WTC11 (cell line): ENCODE measurements around the gene ADPGK. TPM values are rescaled to one million over a fixed set of nuclear protein-coding genes. Genes with fewer than 3 reads are reported as not detected.

Experiments
- ATAC-seq: fragments of 200-7000 bp; cut with Tn5 transposase; 2 replicates; pipeline ENCODE4 v1.10.0; 2021; ENCODE audit warnings: mild to moderate bottlenecking, moderate library complexity
- CTCF ChIA-PET: fragments of 300-600 bp; sonication (Branson Sonifier 250); formaldehyde crosslinking; loops from one replicate; lab custom pipeline; 2021; ENCODE audit warnings: antibody characterized with exemption; lab: Charles Lee
- POLR2A ChIA-PET: fragments of 350-600 bp; sonication (Branson Sonifier 250); formaldehyde crosslinking; loops from one replicate; lab custom pipeline; 2021; ENCODE audit warnings: antibody characterized with exemption; lab: Charles Lee
- DNase-seq: peaks from one replicate; pipeline ENCODE4 v3.0.0; 2021; ENCODE audit warnings: low spot score
- H3K27ac Mint-ChIP-seq: 2 replicates; pipeline ENCODE4 v1.8.0; 2021; ENCODE audit warnings: mixed read lengths
- H3K27me3 Mint-ChIP-seq: 2 replicates; pipeline ENCODE4 v1.8.0; 2021; ENCODE audit warnings: low read depth, mild to moderate bottlenecking, moderate library complexity, mixed read lengths
- H3K36me3 Mint-ChIP-seq: 2 replicates; pipeline ENCODE4 v1.8.0; 2021; ENCODE audit warnings: mixed read lengths
- H3K4me1 Mint-ChIP-seq: 2 replicates; pipeline ENCODE4 v1.8.0; 2022; ENCODE audit warnings: mixed read lengths
- H3K4me3 Mint-ChIP-seq: 2 replicates; pipeline ENCODE4 v1.8.0; 2021; ENCODE audit warnings: mild to moderate bottlenecking, moderate library complexity, mixed read lengths
- H3K9me3 Mint-ChIP-seq: 2 replicates; pipeline ENCODE4 v1.8.0; 2021; ENCODE audit warnings: mixed read lengths
- ARID4B ChIP-seq: sonication (generic); formaldehyde crosslinking; IDR thresholded peaks from 2 replicates; pipeline ENCODE4 v1.8.0; 2023; ENCODE audit warnings: missing genetic modification reagents, mild to moderate bottlenecking, borderline replicate concordance
- CBFB ChIP-seq: sonication (generic); formaldehyde crosslinking; IDR thresholded peaks from 2 replicates; pipeline ENCODE4 v1.8.1; 2022; ENCODE audit warnings: mild to moderate bottlenecking, low read depth, missing genetic modification reagents
- E2F4 ChIP-seq: sonication (generic); formaldehyde crosslinking; IDR thresholded peaks from 2 replicates; pipeline ENCODE4 v1.8.1; 2022; ENCODE audit warnings: low read depth, mild to moderate bottlenecking, moderate library complexity, missing genetic modification reagents, borderline replicate concordance
- ELF4 ChIP-seq: sonication (generic); formaldehyde crosslinking; IDR thresholded peaks from 2 replicates; pipeline ENCODE4 v1.8.1; 2022; ENCODE audit warnings: low read depth, mild to moderate bottlenecking, moderate library complexity, missing genetic modification reagents
- ERG ChIP-seq: fragments of 250-450 bp; sonication (Bioruptor Pico); IDR thresholded peaks from 2 replicates; pipeline ENCODE4 v1.8.0; 2021; ENCODE audit warnings: mild to moderate bottlenecking
- GABPB1 ChIP-seq: sonication (generic); formaldehyde crosslinking; IDR thresholded peaks from 2 replicates; pipeline ENCODE4 v1.8.1; 2023; ENCODE audit warnings: mild to moderate bottlenecking, missing genetic modification reagents
- HMGA2 ChIP-seq: fragments of 250-450 bp; sonication (Bioruptor Pico); IDR thresholded peaks from 2 replicates; pipeline ENCODE4 v1.4.0; 2021; ENCODE audit warnings: mild to moderate bottlenecking, moderate library complexity
- MXD4 ChIP-seq: fragments of 250-450 bp; sonication (Bioruptor Pico); IDR thresholded peaks from 2 replicates; pipeline ENCODE4 v1.8.0; 2021; ENCODE audit warnings: mild to moderate bottlenecking, moderate library complexity, borderline replicate concordance
- NFATC4 ChIP-seq: fragments of 250-450 bp; sonication (Bioruptor Pico); IDR thresholded peaks from 2 replicates; pipeline ENCODE4 v1.9.0; 2021; ENCODE audit warnings: mild to moderate bottlenecking
- NR1H2 ChIP-seq: sonication (generic); formaldehyde crosslinking; IDR thresholded peaks from 2 replicates; pipeline ENCODE4 v1.9.0; 2021; ENCODE audit warnings: mild to moderate bottlenecking, moderate library complexity, missing genetic modification reagents
- OVOL2 ChIP-seq: fragments of 250-450 bp; sonication (Bioruptor Pico); IDR thresholded peaks from 2 replicates; pipeline ENCODE4 v1.9.0; 2021; ENCODE audit warnings: mild to moderate bottlenecking, borderline replicate concordance
- RELA ChIP-seq: sonication (generic); formaldehyde crosslinking; IDR thresholded peaks from 2 replicates; pipeline ENCODE4 v1.8.1; 2022; ENCODE audit warnings: missing genetic modification reagents, mild to moderate bottlenecking, borderline replicate concordance
- SP1 ChIP-seq: sonication (generic); formaldehyde crosslinking; conservative IDR thresholded peaks from 2 replicates; pipeline ENCODE4 v1.8.1; 2022; ENCODE audit warnings: missing genetic modification reagents
- STAT6 ChIP-seq: sonication (generic); formaldehyde crosslinking; conservative IDR thresholded peaks from 2 replicates; pipeline ENCODE4 v1.8.1; 2023; ENCODE audit warnings: mild to moderate bottlenecking, low read depth, missing genetic modification reagents, moderate library complexity
- USF1 ChIP-seq: sonication (generic); formaldehyde crosslinking; IDR thresholded peaks from 2 replicates; pipeline ENCODE4 v1.8.0; 2022; ENCODE audit warnings: mild to moderate bottlenecking, missing genetic modification reagents
- ZNF281 ChIP-seq: sonication (generic); formaldehyde crosslinking; IDR thresholded peaks from 2 replicates; pipeline ENCODE4 v1.8.0; 2023; ENCODE audit warnings: mild to moderate bottlenecking, missing genetic modification reagents
- ZNF532 ChIP-seq: fragments of 250-450 bp; sonication (Bioruptor Pico); IDR thresholded peaks from 2 replicates; pipeline ENCODE4 v1.9.0; 2021; ENCODE audit warnings: mild to moderate bottlenecking, borderline replicate concordance
- total RNA-seq: library from RNA; stranded (reverse); gene quantifications from 3 replicates; pipeline ENCODE4 v1.2.3, GENCODE V29; 2021

ADPGK gene
- total RNA-seq, 1 experiment from 2014 or later, result 37.9 TPM

- TF ChIP-seq STAT6 (no peak), ZNF532 (CRISPR knock-in tag) (no peak)
- TF ChIP-seq, all 79 proteins: peak for 0
These were observed 4.0 kb upstream of the ADPGK start (continued) for GRCh38 chr15:72787526-72787925.

GRCh38 chr15:72786676-72787345 lies 3.3 kb upstream of the ADPGK start:
- CTCF ChIA-PET, result interaction anchor here (0.9 kb wide), 2 partner anchors 116 to 457 kb away, joined by 3 read pairs; no protein-coding TSS in a partner anchor
- no peak overlapping the region for H3K27ac Mint-ChIP-seq
- TF ChIP-seq HMGA2 (CRISPR knock-in tag) (no peak), SP1 (CRISPR knock-in tag) (no peak), ARID4B (CRISPR knock-in tag) (no peak), GABPB1 (no peak), RELA (CRISPR knock-in tag) (no peak), NFATC4 (no peak), ELF4 (CRISPR knock-in tag) (no peak), E2F4 (CRISPR knock-in tag) (no peak), ERG (CRISPR knock-in tag) (no peak), MXD4 (CRISPR knock-in tag) (no peak), USF1 (no peak), NR1H2 (CRISPR knock-in tag) (no peak), CBFB (CRISPR knock-in tag) (no peak), ZNF281 (CRISPR knock-in tag) (no peak), OVOL2 (CRISPR knock-in tag) (no peak)

More at GRCh38 chr15:72786676-72787345, 3.3 kb upstream of the ADPGK start:
- peaks cover 12% of the 10 kb centered on the region for H3K4me1 Mint-ChIP-seq
- ATAC-seq (no peak), DNase-seq (no peak)
- H3K4me3 Mint-ChIP-seq, result no peak overlapping the region
- H3K27me3 Mint-ChIP-seq, result peaks cover 5% of the 10 kb centered on the region
- POLR2A ChIA-PET, result no interaction called here
- H3K36me3 Mint-ChIP-seq, result no peaks in the 10 kb centered on the region
- 0 out of 2 replicates have a peak, but pooled peaks cover 4% of the 10 kb centered on the region for H3K9me3 Mint-ChIP-seq
